ENCODE results near the gene DHX34.
"Not testable (repeated sequence)": the region's sequence is repeated elsewhere in the genome, so short reads cannot be mapped to it uniquely, and the experiment has no call there.

DHX34 gene

DNA sequence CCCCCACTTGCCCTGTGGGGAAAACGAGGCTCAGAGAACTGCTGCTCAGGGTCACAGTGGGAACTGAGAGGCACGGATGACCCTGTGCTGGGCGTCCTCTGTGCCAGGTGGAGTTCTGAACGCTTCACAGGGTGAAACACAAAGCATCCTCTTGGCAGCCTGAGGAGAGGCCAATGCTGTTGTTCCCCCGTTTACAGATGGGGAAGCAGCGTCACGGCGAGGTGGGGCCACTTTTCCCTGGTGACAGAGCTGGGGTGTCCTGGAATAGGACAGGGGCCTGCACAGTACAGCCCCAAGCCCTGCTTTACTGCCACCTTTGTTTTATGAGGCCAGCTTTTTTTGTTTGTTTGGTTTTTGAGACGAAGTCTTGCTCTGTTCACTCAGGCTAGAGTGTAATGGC lies 22.1 kb downstream of the DHX34 start:
- no peak for DNase-seq (ENCODE audit: low read depth)

DNA sequence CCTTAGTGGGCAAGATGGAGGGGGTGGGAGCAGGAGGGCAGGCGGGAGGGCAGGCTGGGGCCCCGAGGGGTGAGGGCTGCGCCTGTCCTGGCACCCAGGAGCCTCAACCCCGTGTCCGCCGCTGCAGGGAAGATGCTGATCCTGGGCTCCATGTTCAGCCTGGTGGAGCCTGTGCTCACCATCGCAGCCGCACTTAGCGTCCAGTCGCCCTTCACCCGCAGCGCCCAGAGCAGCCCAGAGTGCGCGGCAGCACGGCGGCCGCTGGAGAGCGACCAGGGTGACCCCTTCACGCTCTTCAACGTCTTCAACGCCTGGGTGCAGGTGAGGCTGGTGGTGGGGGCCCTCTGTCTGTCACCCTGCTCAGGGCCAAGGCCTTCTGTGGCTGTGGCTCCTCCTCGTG lies 23.5 kb downstream of the DHX34 start:
- DNase-seq (ENCODE audit: low read depth), result no peak

DNA sequence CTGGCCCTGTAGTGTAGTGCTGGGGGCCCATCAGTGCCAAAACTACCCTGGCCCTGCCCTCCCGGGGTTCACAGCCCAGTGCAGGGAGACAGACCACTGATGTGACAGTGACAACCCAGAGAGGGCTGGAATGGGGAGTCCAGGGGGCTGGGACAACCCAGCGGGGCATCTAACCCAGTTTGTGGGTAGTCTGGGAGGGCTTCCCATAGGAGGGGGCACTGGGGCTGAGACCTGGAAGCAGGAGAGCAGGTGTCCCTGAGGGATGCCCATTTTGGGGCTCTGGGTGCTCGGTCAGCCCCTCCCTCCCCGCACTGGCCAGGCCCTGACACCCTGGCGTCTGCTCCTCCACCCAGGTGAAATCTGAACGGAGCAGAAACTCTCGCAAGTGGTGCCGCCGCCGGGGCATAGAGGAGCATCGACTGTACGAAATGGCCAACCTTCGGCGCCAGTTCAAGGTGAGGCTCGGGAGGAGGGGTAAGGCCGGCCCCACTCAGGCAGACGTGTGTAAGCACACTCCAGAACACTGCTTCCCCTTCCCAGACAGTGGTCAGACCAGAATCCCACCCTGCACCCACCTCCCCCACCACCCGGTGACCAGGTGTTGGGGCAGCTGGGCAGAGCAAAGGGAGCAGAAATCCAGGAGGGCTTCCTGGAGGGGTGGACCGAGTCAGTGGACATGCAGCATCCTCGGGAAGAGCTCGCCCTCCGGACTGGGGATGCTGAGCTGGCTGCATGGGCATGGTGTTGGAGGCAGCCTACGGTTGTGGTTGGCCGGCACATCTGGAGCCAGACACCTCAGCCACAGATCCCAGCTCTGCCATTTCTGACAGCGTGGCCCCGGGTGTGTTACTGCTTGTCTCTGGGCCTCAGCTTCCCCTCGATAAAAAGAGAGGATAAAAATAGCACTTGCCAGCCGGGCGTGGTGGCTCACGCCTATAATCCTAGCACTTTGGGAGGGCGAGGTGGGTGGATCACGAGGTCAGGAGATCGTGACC lies 24.4 kb downstream of the DHX34 start:
- no peak for DNase-seq (ENCODE audit: low read depth)

DNA sequence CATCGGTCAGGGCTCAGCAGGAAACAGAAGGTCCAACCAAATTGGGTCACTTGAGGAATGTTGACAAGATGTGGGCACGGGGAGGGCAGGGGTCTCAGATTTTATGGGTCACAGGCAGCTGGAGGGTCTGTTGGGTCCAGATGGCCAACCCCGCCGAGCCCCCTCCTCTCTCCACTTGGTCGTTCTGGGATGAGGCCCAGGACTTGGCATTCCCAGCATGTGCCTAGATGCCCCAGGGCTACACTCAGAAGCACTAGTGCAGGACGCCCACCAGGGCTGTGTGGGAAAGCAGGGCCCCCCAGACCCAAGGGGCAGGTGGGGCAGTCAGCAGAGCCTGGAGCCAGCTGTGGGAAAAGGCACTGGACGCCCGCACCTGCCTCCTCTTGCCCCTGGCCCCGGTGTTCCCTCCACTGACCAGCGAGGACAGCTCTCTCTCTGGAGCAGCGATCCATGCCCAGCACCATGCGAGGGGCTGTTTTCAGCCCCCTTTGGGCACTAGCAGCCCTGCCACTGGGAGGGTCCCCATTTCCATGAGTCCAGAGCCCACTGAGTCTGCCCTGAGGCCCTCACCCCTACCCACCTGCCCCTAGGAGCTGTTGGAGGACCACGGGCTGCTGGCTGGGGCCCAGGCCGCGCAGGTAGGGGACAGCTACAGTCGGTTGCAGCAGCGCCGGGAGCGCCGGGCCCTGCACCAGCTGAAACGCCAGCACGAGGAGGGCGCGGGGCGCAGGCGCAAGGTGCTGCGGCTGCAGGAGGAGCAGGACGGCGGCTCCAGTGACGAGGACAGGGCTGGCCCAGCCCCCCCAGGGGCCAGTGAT lies 26.0 kb downstream of the DHX34 start:
- no peak for DNase-seq (ENCODE audit: low read depth)

DNA sequence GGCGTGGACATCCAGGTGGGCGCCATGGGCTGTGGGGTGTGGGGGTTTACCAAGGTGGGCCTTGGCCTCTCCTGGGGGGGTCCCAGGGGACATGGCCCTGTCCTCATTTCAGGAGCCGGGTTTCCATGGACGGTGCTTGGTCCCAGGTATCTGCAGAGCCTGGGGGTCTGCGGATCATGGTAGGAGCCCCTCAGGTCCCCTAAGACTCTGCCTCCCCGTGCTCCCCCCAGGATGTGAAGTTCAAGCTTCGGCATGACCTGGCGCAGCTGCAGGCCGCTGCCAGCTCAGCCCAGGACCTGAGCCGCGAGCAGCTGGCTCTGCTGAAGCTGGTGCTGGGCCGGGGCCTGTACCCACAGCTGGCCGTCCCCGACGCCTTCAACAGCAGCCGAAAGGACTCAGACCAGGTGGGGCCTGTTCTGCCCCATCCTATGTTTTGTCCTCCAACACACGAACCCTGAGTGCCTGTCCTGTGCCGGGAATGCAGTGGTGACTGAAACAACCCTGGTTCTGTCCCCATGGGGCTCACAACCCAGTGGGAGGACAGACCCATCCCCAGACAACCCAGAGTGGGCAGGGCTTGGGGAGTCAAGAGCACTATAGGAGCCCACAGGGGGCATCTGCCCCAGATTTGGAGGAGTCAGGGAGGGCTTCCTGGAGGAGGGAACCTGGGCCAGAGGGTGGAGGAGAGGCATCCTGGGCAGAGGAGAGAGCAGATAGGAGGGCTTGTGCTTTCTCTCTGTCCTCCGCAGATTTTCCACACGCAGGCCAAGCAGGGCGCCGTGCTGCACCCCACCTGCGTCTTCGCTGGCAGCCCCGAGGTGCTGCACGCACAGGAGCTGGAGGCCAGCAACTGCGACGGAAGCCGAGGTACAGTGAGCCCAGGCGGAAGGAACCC lies 26.8 kb downstream of the DHX34 start:
- no peak for DNase-seq (ENCODE audit: low read depth)

DNA sequence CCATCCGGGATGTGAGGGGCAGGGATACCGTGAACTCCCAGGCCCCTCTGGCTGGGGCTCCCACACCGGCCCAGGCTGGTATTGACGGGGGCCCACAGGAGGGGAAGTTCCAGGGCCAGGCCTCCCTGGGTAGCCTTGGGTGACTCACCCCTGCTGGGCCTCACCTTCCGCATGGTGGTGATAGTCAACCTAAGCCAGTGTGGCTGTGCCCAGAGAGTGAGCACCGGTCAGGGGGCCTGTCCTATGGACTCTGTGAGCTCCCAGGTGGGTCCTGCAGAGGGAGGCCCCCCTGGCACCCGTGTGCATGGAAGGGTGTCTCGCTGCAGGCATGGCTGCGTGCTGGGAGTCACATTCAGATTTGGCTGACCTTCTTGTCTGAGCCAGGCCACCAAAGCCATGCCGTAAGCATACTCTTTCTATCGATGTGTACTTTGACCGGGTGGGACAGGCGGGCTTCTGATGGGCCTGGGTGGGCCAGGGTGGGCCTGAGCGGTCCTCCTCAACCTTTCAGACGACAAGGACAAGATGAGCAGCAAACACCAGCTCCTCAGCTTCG lies 27.6 kb downstream of the DHX34 start:
- no peak for DNase-seq (ENCODE audit: low read depth)

DNA sequence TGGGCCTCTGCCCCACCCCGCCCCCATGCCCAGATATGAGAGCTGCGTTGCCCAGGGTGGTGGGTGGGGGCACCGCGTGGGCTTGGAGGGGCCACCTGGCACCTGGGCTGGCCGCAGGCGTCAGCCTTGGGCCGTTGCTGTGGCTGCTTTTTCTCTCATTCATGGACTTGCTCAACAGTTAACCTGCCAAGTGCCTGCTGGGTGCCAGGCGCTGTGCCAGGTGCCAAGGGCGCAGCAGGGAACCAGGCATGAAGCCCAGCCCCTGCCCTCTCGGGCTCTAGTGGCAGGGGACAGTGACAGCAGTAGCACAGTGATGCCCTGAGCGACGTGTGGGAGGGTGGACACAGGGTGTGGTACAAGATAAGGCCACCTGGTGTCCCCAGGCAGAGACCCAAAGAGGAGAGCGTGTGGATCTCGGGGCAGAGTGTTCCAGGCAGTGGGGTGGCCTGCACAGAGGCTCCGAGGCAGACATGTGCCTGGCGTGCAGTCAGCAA lies 28.1 kb downstream of the DHX34 start:
- DNase-seq (ENCODE audit: low read depth), result no peak

DNA sequence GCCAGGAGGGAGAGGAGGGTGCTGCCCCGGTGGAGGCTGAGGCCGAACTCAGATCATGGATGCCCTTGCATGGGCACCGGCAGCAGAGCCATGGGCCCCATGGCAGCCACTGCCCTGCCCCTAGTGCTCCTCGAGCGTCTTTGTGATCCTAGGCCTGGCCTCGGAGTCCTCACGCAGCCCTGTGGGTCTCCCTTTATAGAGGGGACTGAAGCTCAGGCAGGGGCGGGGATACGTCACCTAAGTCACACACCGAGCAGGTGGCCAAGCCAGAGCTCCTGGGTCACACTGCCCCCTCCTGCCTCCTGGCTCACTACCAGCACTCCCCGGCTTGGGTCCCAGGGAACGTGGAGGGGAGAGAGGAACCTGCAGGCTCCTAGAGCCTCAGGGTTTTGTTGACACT lies 28.7 kb downstream of the DHX34 start:
- DNase-seq (ENCODE audit: low read depth), result no peak

DNA sequence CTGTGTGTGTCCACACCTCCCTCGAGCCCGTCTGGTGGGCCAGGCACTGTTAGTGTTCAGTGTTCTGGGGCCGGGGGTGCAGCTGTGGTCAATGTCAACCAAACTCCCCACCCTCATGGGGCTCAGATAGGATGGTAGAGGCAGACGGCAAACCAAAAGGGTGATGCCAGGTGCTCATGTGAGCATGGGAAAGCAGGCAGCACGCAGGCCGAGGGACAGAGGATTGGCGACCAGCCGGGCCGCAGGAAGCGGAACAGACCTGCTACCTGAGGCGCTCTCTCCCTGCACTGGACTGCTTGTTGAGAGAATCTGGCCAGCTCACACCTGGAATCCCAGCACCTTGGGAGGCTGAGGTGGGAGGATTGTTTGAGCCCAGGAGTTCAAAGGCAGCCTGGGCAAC lies 29.1 kb downstream of the DHX34 start:
- DNase-seq (ENCODE audit: low read depth), result no peak

DNA sequence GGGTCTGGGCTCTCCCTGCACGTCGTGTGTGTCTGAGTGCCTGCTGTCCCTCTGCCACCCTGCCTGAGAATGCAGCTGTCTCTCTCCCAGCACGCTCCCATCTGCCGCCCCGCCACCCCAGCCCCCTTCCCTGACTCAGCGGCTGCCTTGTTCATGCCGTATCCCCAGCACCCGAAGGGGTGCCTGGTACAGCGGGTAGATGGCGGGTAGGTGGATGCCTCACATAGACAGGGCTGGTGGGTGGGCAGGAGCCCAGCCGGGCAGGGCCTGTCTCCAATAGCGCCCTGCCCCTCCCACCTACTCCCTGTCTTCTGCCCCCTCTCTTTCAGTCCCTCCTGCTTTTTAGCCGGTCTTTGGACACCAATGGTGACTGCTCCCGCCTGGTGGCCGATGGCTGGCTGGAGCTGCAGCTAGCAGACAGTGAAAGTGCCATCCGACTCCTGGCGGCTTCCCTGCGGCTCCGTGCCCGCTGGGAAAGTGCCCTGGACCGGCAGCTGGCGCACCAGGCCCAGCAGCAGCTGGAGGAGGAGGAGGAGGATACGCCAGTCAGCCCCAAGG lies 30.3 kb downstream of the DHX34 start:
- DNase-seq (ENCODE audit: low read depth), result no peak

DNA sequence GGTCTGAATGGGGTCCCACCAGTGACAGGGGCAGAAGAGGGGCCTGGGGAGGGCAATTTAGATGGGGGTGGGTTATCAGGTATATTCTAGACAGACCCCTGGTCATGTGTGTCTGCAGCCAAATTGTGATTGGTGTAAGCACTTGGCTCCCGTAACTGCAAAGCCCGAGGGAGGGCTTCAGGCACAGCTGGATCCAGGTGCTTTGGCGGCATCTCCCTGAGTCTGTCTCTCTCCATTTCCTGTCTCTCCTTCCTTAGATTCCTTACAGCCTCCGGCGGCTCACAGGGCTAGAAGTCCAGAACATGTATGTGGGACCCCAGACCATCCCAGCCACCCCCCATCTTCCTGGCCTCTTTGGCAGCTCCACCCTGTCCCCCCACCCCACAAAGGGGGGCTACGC lies 31.4 kb downstream of the DHX34 start:
- no peak for DNase-seq (ENCODE audit: low read depth)

DNA sequence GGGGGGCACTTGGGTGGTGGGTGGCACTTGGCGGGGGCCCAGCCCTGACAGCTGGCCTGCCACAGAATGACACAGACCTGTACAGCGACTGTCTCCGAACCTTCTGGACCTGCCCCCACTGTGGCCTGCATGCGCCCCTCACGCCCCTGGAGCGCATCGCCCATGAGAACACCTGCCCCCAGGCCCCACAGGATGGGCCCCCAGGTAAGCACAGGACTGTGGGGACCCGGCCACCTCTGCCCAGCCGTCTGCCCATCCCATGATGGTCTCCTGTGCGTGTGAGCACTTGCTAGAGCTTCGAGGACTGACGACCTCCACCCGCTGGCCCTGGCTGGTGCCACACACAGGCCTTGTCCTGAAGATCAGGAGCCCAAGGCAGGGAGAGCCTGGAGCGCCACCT lies 32.0 kb downstream of the DHX34 start:
- no peak for DNase-seq (ENCODE audit: low read depth)

DNA sequence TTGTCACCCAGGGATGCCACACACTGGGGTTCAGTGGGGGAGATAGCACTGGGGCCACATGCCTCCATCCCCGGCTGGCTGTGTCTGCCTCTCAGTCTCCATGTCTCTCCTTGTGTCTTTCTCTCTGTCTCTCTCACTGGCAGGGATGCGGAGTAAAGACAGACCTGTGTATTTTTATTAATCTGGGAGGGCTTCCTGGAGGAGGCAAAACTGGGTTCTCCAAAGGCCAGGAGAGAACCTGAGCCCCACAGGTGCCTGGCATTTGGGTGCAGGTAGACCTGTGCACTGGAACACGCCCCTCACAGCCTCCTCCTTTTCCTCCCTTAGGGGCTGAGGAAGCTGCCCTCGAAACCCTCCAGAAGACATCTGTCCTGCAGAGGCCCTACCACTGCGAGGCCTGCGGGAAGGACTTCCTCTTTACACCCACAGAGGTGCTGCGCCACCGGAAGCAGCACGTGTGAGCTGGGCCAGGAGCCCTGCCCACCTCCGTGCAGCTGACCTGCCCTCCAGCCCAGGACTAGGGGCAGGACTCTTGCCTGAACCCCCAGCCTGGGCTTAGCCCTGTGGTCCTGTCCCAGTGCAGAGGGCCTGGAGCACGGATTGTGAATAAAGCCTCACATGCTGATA lies 32.7 kb downstream of the DHX34 start:
- no peak for DNase-seq (ENCODE audit: low read depth)

DNA sequence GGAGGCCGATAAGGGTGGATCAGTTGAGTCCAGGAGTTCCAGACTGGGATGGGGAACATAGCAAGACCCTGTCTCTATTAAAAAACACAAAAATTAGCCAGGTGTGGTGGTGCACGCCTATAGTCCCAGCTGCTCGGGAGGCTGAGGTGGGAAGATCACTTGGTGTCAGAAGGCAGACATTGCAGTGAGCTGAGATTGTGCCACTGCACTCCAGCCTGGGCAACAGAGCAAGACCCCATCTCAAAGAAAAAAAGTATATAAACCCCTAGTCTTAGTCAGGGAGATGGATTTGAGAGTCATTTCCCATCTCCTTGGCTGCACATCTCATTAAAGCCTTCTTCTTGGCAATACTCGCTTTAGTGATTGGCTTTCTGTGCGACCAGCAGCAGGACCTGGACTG lies 34.8 kb downstream of the DHX34 start:
- not testable (repeated sequence) for DNase-seq (ENCODE audit: low read depth)

DNA sequence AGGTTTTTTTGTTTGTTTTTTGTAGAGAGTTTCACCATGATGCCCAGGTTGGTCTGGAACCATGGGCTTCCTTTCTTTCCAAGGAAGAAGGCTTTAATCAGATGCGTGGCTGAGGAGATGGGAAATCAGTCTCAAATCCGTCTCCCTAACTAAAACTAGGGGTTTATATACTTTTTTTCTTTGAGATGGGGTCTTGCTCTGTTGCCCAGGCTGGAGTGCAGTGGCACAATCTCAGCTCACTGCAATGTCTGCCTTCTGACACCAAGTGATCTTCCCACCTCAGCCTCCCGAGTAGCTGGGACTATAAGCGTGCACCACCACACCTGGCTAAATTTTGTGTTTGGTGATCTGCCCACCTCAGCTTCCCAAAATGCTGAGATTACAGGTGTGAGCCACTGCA lies 35.4 kb downstream of the DHX34 start:
- not testable (repeated sequence) for DNase-seq (ENCODE audit: low read depth)

DNA sequence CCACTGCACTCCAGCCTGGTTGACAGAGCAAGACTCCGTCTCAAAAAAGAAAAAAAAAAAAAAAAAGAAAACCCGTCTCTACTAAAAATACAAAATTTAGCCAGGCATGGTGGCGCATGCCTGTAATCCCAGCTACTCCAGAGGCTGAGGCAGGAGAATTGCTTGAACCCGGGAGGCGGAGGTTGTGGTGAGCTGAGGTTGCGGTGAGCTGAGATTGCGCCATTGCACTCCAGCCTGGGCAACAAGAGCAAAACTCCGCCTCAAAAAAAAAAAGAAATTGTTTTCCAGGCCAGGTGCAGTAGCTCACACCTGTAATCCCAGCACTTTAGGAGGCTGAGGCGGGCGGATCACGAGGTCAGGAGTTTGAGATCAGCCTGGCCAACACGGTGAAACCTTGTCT lies 37.5 kb downstream of the DHX34 start:
- DNase-seq (ENCODE audit: low read depth), result not testable (repeated sequence)

DNA sequence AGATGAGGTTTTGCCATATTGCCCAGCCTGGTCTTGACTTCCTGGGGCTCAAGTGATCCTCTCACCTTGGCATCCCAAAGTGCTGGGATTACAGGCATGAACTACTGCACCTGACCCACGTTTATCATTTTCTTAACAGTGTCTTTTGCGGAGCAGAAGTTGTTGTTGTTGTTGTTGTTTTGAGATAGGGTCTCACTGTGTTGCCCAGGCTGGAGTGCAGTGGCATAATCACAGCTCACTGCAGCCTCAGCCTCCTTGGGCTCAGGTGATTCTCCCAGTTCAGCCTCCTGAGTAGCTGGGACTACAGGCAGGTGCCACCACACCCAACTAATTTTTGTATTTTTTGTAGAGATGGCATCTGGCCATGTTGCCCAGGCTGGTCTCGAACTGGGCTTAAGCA lies 38.5 kb downstream of the DHX34 start:
- DNase-seq (ENCODE audit: low read depth), result not testable (repeated sequence)

DNA sequence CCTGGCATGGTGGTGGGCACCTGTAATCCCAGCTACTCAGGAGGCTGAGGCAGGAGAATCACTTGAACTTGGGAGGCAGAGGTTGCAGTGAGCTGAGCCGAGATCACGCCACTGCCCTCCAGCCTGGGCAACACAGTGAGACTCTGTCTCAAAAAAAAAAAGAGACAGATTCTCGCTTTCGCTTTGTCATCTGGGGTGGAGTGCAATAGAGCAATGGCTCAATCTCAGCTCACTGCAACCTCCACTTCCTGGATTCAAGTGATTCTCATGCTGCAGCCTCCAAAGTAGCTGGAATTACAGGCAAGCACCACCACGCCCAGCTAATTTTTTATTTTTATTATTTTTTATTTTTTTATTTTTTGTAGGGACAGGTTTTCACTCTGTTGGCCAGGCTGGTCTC lies 39.6 kb downstream of the DHX34 start:
- not testable (repeated sequence) for DNase-seq (ENCODE audit: low read depth)

DNA sequence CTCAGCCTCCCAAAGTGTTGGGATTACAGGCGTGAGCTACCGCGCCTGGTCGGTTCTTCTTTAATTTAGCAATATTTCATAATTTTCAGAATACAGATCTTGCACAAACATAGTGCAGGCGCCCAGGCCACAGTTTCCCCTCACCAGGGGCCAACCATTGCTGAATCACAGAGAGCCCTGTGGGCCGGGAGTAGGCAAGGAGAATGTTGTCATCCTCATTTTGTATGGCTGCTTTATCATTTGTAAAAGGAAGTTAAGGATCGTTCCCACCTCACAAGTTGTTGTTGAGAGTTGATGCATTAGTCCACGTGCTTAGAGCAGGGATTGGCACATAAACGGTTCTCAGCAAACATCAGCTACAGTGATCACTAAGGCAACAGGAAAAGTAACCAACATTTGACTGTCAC lies 40.0 kb downstream of the DHX34 start:
- DNase-seq (ENCODE audit: low read depth), result no peak
